Esophagus squamous epithelium (tissue), 5 donors: ENCODE results near the gene PIBF1. TPM values are rescaled to one million over a fixed set of nuclear protein-coding genes. Genes with fewer than 3 reads are reported as not detected.

ENCODE experiments used
- DNase-seq: peaks from one replicate; lab custom pipeline; 2025; lab: John Stamatoyannopoulos, UW
- H3K27ac ChIP-seq, 4 donors: fragments of 200-600 bp; sonication (generic); one replicate each; pipeline ENCODE4 v1.5.1; 2016 to 2019; ENCODE audit warnings: mild to moderate bottlenecking in 1 of 4
- H3K27me3 ChIP-seq, 4 donors: fragments of 200-600 bp; sonication (generic); 1 replicate in 3 of 4; 2 replicates in 1 of 4; pipeline versions ENCODE4 v1.5.1 to v1.6.0; 2017 to 2021; ENCODE audit warnings: antibody characterized with exemption in 1 of 4
- H3K36me3 ChIP-seq, 3 donors: fragments of 200-600 bp; sonication (generic); one replicate each; pipeline ENCODE4 v1.5.1; 2016 to 2019
- H3K4me1 ChIP-seq, 3 donors: fragments of 200-600 bp; sonication (generic); one replicate each; pipeline ENCODE4 v1.5.1; 2017 to 2019
- H3K4me3 ChIP-seq, 4 donors: fragments of 200-600 bp; sonication (generic); 1 replicate in 3 of 4; 2 replicates in 1 of 4; pipeline ENCODE4 v1.5.1; 2016 to 2019; ENCODE audit warnings: mild to moderate bottlenecking in 2 of 4, moderate library complexity in 1 of 4
- H3K9me3 ChIP-seq, 3 donors: fragments of 200-600 bp; sonication (generic); one replicate each; pipeline ENCODE4 v1.5.1; 2016 to 2019
- CTCF ChIP-seq, 6 experiments: fragments of 450-650 bp in 4 of 6; fragments of 200-600 bp in 2 of 6; sonication (generic) in 2 of 6; IDR thresholded peaks; one replicate each; pipeline ENCODE4 v1.5.1; 2016 to 2019; ENCODE audit warnings: antibody characterized with exemption in 6 of 6, mild to moderate bottlenecking in 4 of 6, moderate library complexity in 4 of 6
- POLR2A ChIP-seq, 4 donors: fragments of 450-650 bp; IDR thresholded peaks; one replicate each; pipeline ENCODE4 v1.6.1; 2017; ENCODE audit warnings: antibody characterized with exemption in 4 of 4, mild to moderate bottlenecking in 4 of 4, moderate library complexity in 3 of 4
- WGBS, 2 donors: methylation state at CpG; one replicate each; pipeline ENCODE4 v1.1.5; 2018; 5-methylcytosine and 5-hydroxymethylcytosine counted together
- intact Hi-C: fragments of 100-400 bp; cut with DNase I; formaldehyde crosslinking; loops from one replicate; pipeline ENCODE4 v1.15.0; 2022
- total RNA-seq, 4 donors: library from RNA; depleted of rRNA; stranded (reverse); fragments of >200 nt; gene quantifications; one replicate each; pipeline ENCODE4 v1.1.0, GENCODE V29; 2016
- donor health status: DM: yes; HTN: yes; CAD: no.

The PIBF1 gene
- total RNA-seq, 4 donors from 2014 or later, result 10.6 to 18.7 (median 11.9) TPM

- 83 to 85% methylated on average over 5 of the region's 5 CpGs for WGBS, 2 donors
- intact Hi-C loops, result no loop called here
Observed at GRCh38 chr13:72970956-72971355, 189.0 kb downstream of the PIBF1 start.

DNA sequence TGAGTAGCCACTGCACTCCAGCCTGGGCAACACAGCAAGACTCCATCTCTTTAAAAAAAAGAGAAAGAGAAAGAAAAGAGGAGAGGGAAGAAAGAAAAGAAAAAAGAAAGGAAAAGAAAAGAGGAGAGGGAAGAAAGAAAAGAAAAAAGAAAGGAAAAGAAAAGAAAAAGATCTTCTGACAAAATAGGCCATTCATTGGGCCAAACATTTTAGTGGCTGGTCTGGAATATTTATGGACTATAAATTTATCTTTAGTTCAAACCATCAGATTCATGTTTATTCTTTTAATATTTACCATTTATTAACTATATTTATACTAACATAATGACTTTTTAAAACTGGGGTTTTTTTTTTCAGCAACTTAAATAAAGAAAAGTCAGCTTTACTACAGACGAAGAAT, 191.3 kb downstream of the PIBF1 start:
- H3K4me3 ChIP-seq, result no peak overlapping the region

More at GRCh38 chr13:72970956-72971355, 189.0 kb downstream of the PIBF1 start:
- Histone ChIP-seq H3K27me3 (no peaks in the 10 kb centered on the region), H3K4me3 (no peak overlapping the region), H3K4me1 (peaks cover 0 to 7% (median 0%) of the 10 kb centered on the region in 3 donors), H3K9me3 (no peaks in the 10 kb centered on the region), H3K36me3 (peaks cover 0 to 39% (median 0%) of the 10 kb centered on the region in 3 donors), H3K27ac (peak overlapping the region in 1 of 4 donors; percentile 53)
- TF ChIP-seq CTCF (IDR thresholded peaks at IDR 0.05) (no peak), POLR2A (IDR thresholded peaks at IDR 0.05) (no peak)
- no peak for DNase-seq

DNA sequence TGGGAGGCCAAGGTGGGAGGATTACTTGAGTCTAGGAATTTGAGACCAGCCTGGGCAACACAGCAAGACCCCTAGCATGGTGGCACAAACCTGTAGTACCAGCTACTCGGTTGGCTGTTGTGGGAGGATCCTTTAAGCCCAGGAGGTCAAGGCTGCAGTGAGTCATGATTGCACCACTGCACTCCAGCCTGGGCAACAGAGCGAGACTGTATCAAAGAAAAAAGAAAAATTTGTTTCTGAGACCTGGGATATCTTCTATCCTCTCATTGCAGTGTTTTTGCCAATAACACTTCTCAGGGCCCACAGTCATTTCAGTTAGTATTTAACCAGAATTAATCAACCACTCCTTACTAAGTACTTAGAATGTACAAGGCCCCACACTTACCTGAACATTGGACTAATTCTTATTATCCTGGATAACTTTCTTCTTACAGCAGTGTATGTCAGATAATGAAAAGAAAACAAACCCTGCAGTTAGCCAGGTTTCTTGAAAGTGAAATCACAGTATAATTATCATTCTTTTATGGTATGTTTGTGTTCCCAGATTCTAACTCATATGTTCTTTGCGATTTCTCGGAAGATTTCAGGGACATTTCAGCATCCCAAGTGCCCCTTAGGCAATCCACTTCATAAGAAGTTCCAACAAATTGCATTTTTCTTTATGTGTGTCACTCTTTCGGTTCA, 201.3 kb downstream of the PIBF1 start:
- TF ChIP-seq CTCF (IDR thresholded peaks at IDR 0.05), result no peak
- Histone ChIP-seq H3K4me3 (no peak overlapping the region), H3K9me3 (no peaks in the 10 kb centered on the region), H3K27ac (peak overlapping the region in 2 of 4 donors; percentile 3 to 26), H3K36me3 (peaks cover 0 to 4% (median 0%) of the 10 kb centered on the region in 3 donors), H3K27me3 (no peaks in the 10 kb centered on the region), H3K4me1 (peaks cover 0 to 7% (median 0%) of the 10 kb centered on the region in 3 donors)
- WGBS, 2 donors, result 72 to 91% methylated on average over 5 of the region's 5 CpGs
- intact Hi-C loops, result no loop called here
- no peak for DNase-seq

More for the DNA sequence above, 191.3 kb downstream of the PIBF1 start:
- Histone ChIP-seq H3K9me3 (no peaks in the 10 kb centered on the region), H3K4me1 (peaks cover 0 to 7% (median 0%) of the 10 kb centered on the region in 3 donors), H3K27me3 (no peaks in the 10 kb centered on the region), H3K27ac (no peak overlapping the region), H3K36me3 (peaks cover 0 to 42% (median 0%) of the 10 kb centered on the region in 3 donors)
- 88 to 94% methylated on average over 1 of the region's 1 CpG for WGBS, 2 donors
- DNase-seq, result no peak
- TF ChIP-seq CTCF (IDR thresholded peaks at IDR 0.05), result no peak
- intact Hi-C loops, result no loop called here

GRCh38 chr13:72985610-72986009, 203.7 kb downstream of the PIBF1 start:
- H3K4me3 ChIP-seq, result no peak overlapping the region
- no peak overlapping the region for H3K27ac ChIP-seq
- 96 to 100% methylated on average over 1 of the region's 1 CpG for WGBS, 2 donors
- no peak for TF ChIP-seq CTCF (IDR thresholded peaks at IDR 0.05)
- no peak for TF ChIP-seq POLR2A (IDR thresholded peaks at IDR 0.05)
- DNase-seq, result no peak
- H3K27me3 ChIP-seq, result no peaks in the 10 kb centered on the region
- peaks cover 0 to 7% (median 0%) of the 10 kb centered on the region in 3 donors for H3K4me1 ChIP-seq
- intact Hi-C loops, result no loop called here
- H3K36me3 ChIP-seq, result peaks cover 0 to 4% (median 0%) of the 10 kb centered on the region in 3 donors
- H3K9me3 ChIP-seq, result no peaks in the 10 kb centered on the region

GRCh38 chr13:72986197-72986596, 204.3 kb downstream of the PIBF1 start:
- H3K9me3 ChIP-seq, result no peaks in the 10 kb centered on the region
- no peaks in the 10 kb centered on the region for H3K27me3 ChIP-seq
- no peak overlapping the region for H3K4me3 ChIP-seq
- H3K36me3 ChIP-seq, result peaks cover 0 to 4% (median 0%) of the 10 kb centered on the region in 3 donors
- TF ChIP-seq POLR2A (IDR thresholded peaks at IDR 0.05), result no peak
- no peak for TF ChIP-seq CTCF (IDR thresholded peaks at IDR 0.05)
- DNase-seq, result no peak
- intact Hi-C loops, result no loop called here
- H3K4me1 ChIP-seq, result peaks cover 0 to 7% (median 0%) of the 10 kb centered on the region in 3 donors
- H3K27ac ChIP-seq, result no peak overlapping the region
- WGBS, 2 donors, result 78 to 96% methylated on average over 1 of the region's 1 CpG
